GM12878 (cell line): ENCODE results near the gene DDX50. TPM values are rescaled to one million over a fixed set of nuclear protein-coding genes. Genes with fewer than 3 reads are reported as not detected.

Source experiments
- ATAC-seq: fragments of 200-7000 bp; cut with Tn5 transposase; 3 replicates; pipeline ENCODE4 v1.9.1; 2020; ENCODE audit warnings: mild to moderate bottlenecking, moderate library complexity
- BruUV-seq: library from RNA; stranded (reverse); fragments of 400-500 nt; replicated peaks from 2 replicates; lab custom pipeline; 2021; lab: Mats Ljungman, UMichigan
- CTCF ChIA-PET: fragments of 300-600 bp; sonication (Branson Sonifier 250); formaldehyde crosslinking; extraction: SDS; loops from one replicate; lab custom pipeline; 2021; ENCODE audit warnings: inconsistent platforms; lab: Yijun Ruan, JAX
- POLR2A ChIA-PET: fragments of 350-600 bp; formaldehyde crosslinking; extraction: SDS; loops from one replicate; lab custom pipeline; 2021; ENCODE audit warnings: inconsistent platforms; lab: Charles Lee
- RAD21 ChIA-PET: fragments of 300-600 bp; sonication (Branson Sonifier 250); formaldehyde crosslinking; loops from one replicate; lab custom pipeline; 2023; ENCODE audit warnings: antibody characterized with exemption; ENCODE audit not compliant: unreplicated experiment; lab: Charles Lee
- SMC1A ChIA-PET: fragments of 300-600 bp; sonication (Branson Sonifier 250); formaldehyde crosslinking; loops from one replicate; lab custom pipeline; 2023; ENCODE audit not compliant: unreplicated experiment, uncharacterized antibody; lab: Charles Lee
- DNase-seq: peaks from one replicate; pipeline ENCODE4 v3.0.0-alpha.2; 2011; ENCODE audit warnings: low read depth, low spot score
- FAIRE-seq: peaks from 3 replicates; lab custom pipeline; 2011; peaks lifted over from hg19 to GRCh38; lab: Jason Lieb, UNC
- H2AFZ ChIP-seq: 2 replicates; pipeline ENCODE4 v1.6.0; 2011; ENCODE audit warnings: low read depth, low read length, control low read depth; ENCODE audit not compliant: control insufficient read depth
- H3K27ac ChIP-seq: 2 replicates; pipeline ENCODE4 v1.5.1; 2011; ENCODE audit warnings: control low read depth; ENCODE audit not compliant: control insufficient read depth, insufficient read depth
- H3K27me3 ChIP-seq, 2 experiments: replicated peaks in 1 of 2; 2 replicates each; pipeline versions ENCODE4 v1.6.0 to v1.6.1; 2011; ENCODE audit warnings: low read length in 1 of 2; ENCODE audit not compliant: control insufficient read depth in 2 of 2, insufficient read depth in 2 of 2
- H3K36me3 ChIP-seq, 2 experiments: 2 replicates each; pipeline ENCODE4 v1.5.1; 2011; ENCODE audit warnings: low read length in 1 of 2; ENCODE audit not compliant: control insufficient read depth in 2 of 2, insufficient read depth in 2 of 2
- H3K4me1 ChIP-seq: 2 replicates; pipeline ENCODE4 v1.6.1; 2011; ENCODE audit warnings: mild to moderate bottlenecking, low read length, moderate library complexity, mixed read lengths; ENCODE audit not compliant: control insufficient read depth, insufficient read depth
- H3K4me2 ChIP-seq: 2 replicates; pipeline ENCODE4 v1.6.0; 2011; ENCODE audit warnings: control low read depth; ENCODE audit not compliant: control insufficient read depth, insufficient read depth
- H3K4me3 ChIP-seq: fragments of 200-600 bp; sonication (generic); 2 replicates; pipeline ENCODE4 v1.5.1; 2016
- H3K79me2 ChIP-seq: 2 replicates; pipeline ENCODE4 v1.6.0; 2011; ENCODE audit warnings: low read length; ENCODE audit not compliant: control insufficient read depth, insufficient read depth
- H3K9ac ChIP-seq: 2 replicates; pipeline ENCODE4 v1.8.0; 2011; ENCODE audit warnings: low read length, control low read depth, mixed read lengths; ENCODE audit not compliant: control insufficient read depth, insufficient read depth
- H3K9me3 ChIP-seq: replicated peaks from 3 replicates; pipeline ENCODE4 v1.5.1; 2011; ENCODE audit warnings: mild to moderate bottlenecking, low read length; ENCODE audit not compliant: control insufficient read depth, insufficient read depth
- H4K20me1 ChIP-seq: 2 replicates; pipeline ENCODE4 v1.6.0; 2011; ENCODE audit not compliant: control insufficient read depth, insufficient read depth
- BCL11A ChIP-seq: IDR thresholded peaks from 2 replicates; pipeline ENCODE4 v1.6.1; 2011; ENCODE audit warnings: low read depth, low read length
- IKZF1 ChIP-seq: fragments of 450-650 bp; conservative IDR thresholded peaks from 2 replicates; pipeline ENCODE4 v1.6.1; 2017; ENCODE audit warnings: antibody characterized with exemption, mild to moderate bottlenecking
- PAX8 ChIP-seq: fragments of 450-650 bp; IDR thresholded peaks from 2 replicates; pipeline ENCODE4 v1.6.1; 2017; ENCODE audit warnings: mild to moderate bottlenecking, moderate library complexity
- SIN3A ChIP-seq: IDR thresholded peaks from 2 replicates; pipeline ENCODE4 v1.6.1; 2012; ENCODE audit warnings: low read depth, low read length, improper control_type of control experiment
- SMAD1 ChIP-seq: fragments of 450-650 bp; IDR thresholded peaks from 2 replicates; pipeline ENCODE4 v1.6.1; 2018; ENCODE audit warnings: mild to moderate bottlenecking, low read depth; ENCODE audit not compliant: partially characterized antibody
- SPI1 ChIP-seq: IDR thresholded peaks from 2 replicates; pipeline ENCODE4 v1.6.1; 2011; ENCODE audit warnings: low read depth, mild to moderate bottlenecking, low read length, moderate library complexity, borderline replicate concordance; ENCODE audit not compliant: insufficient read depth
- ZBTB40 ChIP-seq: fragments of 450-650 bp; IDR thresholded peaks from 2 replicates; pipeline ENCODE4 v1.6.1; 2016; ENCODE audit warnings: mild to moderate bottlenecking, moderate library complexity, borderline replicate concordance
- WGBS: methylation state at CpG from one replicate; pipeline ENCODE4 v1.1.6; 2016; ENCODE audit warnings: low lambda C conversion rate; ENCODE audit not compliant: insufficient replicate concordance, insufficient coverage; ENCODE audit errors: missing lambda C conversion rate; 5-methylcytosine and 5-hydroxymethylcytosine counted together
- in situ Hi-C: fragments of 300-500 bp; cut with MboI; formaldehyde crosslinking; loops from 9 replicates; pipeline ENCODE4 v1.14.3; 2018; ENCODE audit warnings: mixed read lengths
- intact Hi-C: fragments of 100-400 bp; cut with micrococcal nuclease; formaldehyde crosslinking; loops from one replicate; pipeline ENCODE4 v1.14.2; 2022; ENCODE audit not compliant: unreplicated experiment
- polyA plus RNA-seq, 11 experiments: library from polyadenylated mRNA; depleted of rRNA in 4 of 11; unstranded in 6 of 11; stranded (reverse) in 5 of 11; fragments of >200 nt; fragmentation: Nextera tagmentation in 4 of 11; fragmentation: Illumina TruSeq in 1 of 11; extraction: Ambion mirVana in 4 of 11; extraction: Trizol in 1 of 11; gene quantifications; 1 replicate in 1 of 11; 2 replicates in 10 of 11; pipeline versions ENCODE4 v1.2.1 to v1.2.3, GENCODE V29; 2011 to 2016; ENCODE audit warnings: inconsistent platforms in 2 of 11, missing spikeins in 2 of 11, low read depth in 1 of 11
- total RNA-seq, 4 experiments: library from RNA; depleted of rRNA in 3 of 4; stranded (reverse); fragments of >200 nt in 3 of 4; fragmentation: Illumina TruSeq in 1 of 4; extraction: Trizol in 1 of 4; gene quantifications; 2 replicates each; pipeline versions ENCODE4 v1.2.1 to v1.2.3, GENCODE V29; 2013 to 2021

The DDX50 gene
- total and polyA plus RNA-seq, 10 of the 15 experiments (the other 5 are each of a cell fraction or from before 2014, with no cell fraction given): 24.9 to 52.0 (median 36.8) TPM

GRCh38 chr10:68954904-68955303, 53.8 kb downstream of the DDX50 start:
- H3K79me2 ChIP-seq: peaks cover 50% of the 10 kb centered on the region

GRCh38 chr10:68955355-68955831, 54.3 kb downstream of the DDX50 start:
- ATAC-seq: peak; percentile 32
- Histone ChIP-seq H3K27ac (peak overlapping the region; percentile 94), H3K4me1 (no peaks in the 10 kb centered on the region), H2AFZ (peak overlapping the region; percentile 86), H3K9me3 (no peaks in the 10 kb centered on the region), H3K4me2 (peak overlapping the region; percentile 71), H3K9ac (peak overlapping the region; percentile 92), H3K27me3 (no peaks in the 10 kb centered on the region), H3K79me2 (peaks cover 54% of the 10 kb centered on the region), H3K36me3 (no peaks in the 10 kb centered on the region; a peak in 1 of 4 replicates), H3K4me3 (peak overlapping the region; percentile 93), H4K20me1 (no peaks in the 10 kb centered on the region)
- SMC1A ChIA-PET: interaction anchor here (0.7 to 1.7 kb wide), 9 partner anchors 12 to 277 kb away, joined by 3 to 6 read pairs (median 3); no protein-coding TSS in a partner anchor
- no peak for FAIRE-seq
- CTCF ChIA-PET: interaction anchor here (0.8 to 2.8 kb wide), 19 partner anchors 12 to 449 kb away, joined by 3 to 14 read pairs (median 5); no protein-coding TSS in a partner anchor
- TF ChIP-seq SPI1: no peak
- TF ChIP-seq ZBTB40: no peak
- TF ChIP-seq BCL11A: 0 out of 2 replicates have a peak, but pooled peaks have one; percentile 2
- no peak for TF ChIP-seq SMAD1
- 4% methylated on average over 16 of the region's 16 CpGs for WGBS
- in situ Hi-C loops (no loop called here), intact Hi-C loops (no loop called here)
- no peak for DNase-seq
- TSS peak; percentile 93 for BruUV-seq
- RAD21 ChIA-PET: interaction anchor here (0.9 to 2.0 kb wide), 8 partner anchors 29 to 472 kb away, joined by 3 to 6 read pairs (median 4); partner anchors contain the start of genes SRGN and SUPV3L1
- POLR2A ChIA-PET: interaction anchor here (0.6 to 1.9 kb wide), 6 partner anchors 32 to 270 kb away, joined by 3 to 6 read pairs (median 4); no protein-coding TSS in a partner anchor

More at GRCh38 chr10:68954904-68955303, 53.8 kb downstream of the DDX50 start:
- BruUV-seq: no TSS peak
- H3K4me1 ChIP-seq: no peaks in the 10 kb centered on the region
- ChIA-PET SMC1A (interaction anchor here (0.7 to 1.7 kb wide), 6 partner anchors 14 to 277 kb away, joined by 3 to 6 read pairs (median 4); no protein-coding TSS in a partner anchor), RAD21 (interaction anchor here (0.9 to 1.9 kb wide), 6 partner anchors 30 to 471 kb away, joined by 3 to 6 read pairs (median 4); no protein-coding TSS in a partner anchor), CTCF (interaction anchor here (1.0 to 2.8 kb wide), 14 partner anchors 15 to 450 kb away, joined by 3 to 14 read pairs (median 4); no protein-coding TSS in a partner anchor), POLR2A (interaction anchor here (0.6 to 1.9 kb wide), 6 partner anchors 33 to 271 kb away, joined by 3 to 6 read pairs (median 4); no protein-coding TSS in a partner anchor)
- FAIRE-seq (no peak), DNase-seq (no peak), ATAC-seq (no peak)
- intact Hi-C loops (no loop called here), in situ Hi-C loops (no loop called here)
- H3K4me3 ChIP-seq: peak overlapping the region; percentile 70
- TF ChIP-seq PAX8: no peak
- no peak for TF ChIP-seq SIN3A
- no peak for TF ChIP-seq IKZF1
- H3K27ac ChIP-seq: peak overlapping the region; percentile 22; the same call in 1 of the 2 replicates
- H3K9ac ChIP-seq: no peak overlapping the region
- H3K4me2 ChIP-seq: peak overlapping the region; percentile 71
- no peaks in the 10 kb centered on the region for H4K20me1 ChIP-seq
- no peaks in the 10 kb centered on the region for H3K27me3 ChIP-seq
- WGBS: 62% methylated on average over 12 of the region's 12 CpGs
- no peaks in the 10 kb centered on the region for H3K9me3 ChIP-seq
- H2AFZ ChIP-seq: no peak overlapping the region
- H3K36me3 ChIP-seq: no peaks in the 10 kb centered on the region; a peak in 1 of 4 replicates
